HG03060 (cell line): ENCODE results near the gene TSHZ2.

Experiments used
- ATAC-seq: cut with Tn5 transposase; IDR thresholded peaks from one replicate; pipeline ENCODE4 v1.9.1; 2021; ENCODE audit warnings: low read depth, moderate number of reproducible peaks; ENCODE audit not compliant: unreplicated experiment

Gene TSHZ2

GRCh38 chr20:53263554-53264438 lies 291.6 kb downstream of the TSHZ2 start:
- ATAC-seq, result no peak

GRCh38 chr20:53264604-53265003 lies 292.4 kb downstream of the TSHZ2 start:
- ATAC-seq, result no peak

- no peak for ATAC-seq
Measured at GRCh38 chr20:53265304-53265875, 293.2 kb downstream of the TSHZ2 start.

GRCh38 chr20:53269380-53269779 lies 297.2 kb downstream of the TSHZ2 start:
- no peak for ATAC-seq

GRCh38 chr20:53270792-53271375 lies 298.7 kb downstream of the TSHZ2 start:
- ATAC-seq, result no peak

GRCh38 chr20:53274365-53274764 lies 302.2 kb downstream of the TSHZ2 start:
- no peak for ATAC-seq

GRCh38 chr20:53274807-53275206 lies 302.6 kb downstream of the TSHZ2 start:
- no peak for ATAC-seq

GRCh38 chr20:53276143-53276542 lies 304.0 kb downstream of the TSHZ2 start:
- ATAC-seq, result no peak

- ATAC-seq, result no peak
Measured at GRCh38 chr20:53278555-53278954, 306.4 kb downstream of the TSHZ2 start.

- ATAC-seq, result no peak
Measured at GRCh38 chr20:53279735-53280134, 307.6 kb downstream of the TSHZ2 start.

- no peak for ATAC-seq
Measured at GRCh38 chr20:53281557-53282117, 309.5 kb downstream of the TSHZ2 start.

- no peak for ATAC-seq
Measured at GRCh38 chr20:53282217-53282955, 310.2 kb downstream of the TSHZ2 start.

GRCh38 chr20:53283011-53283410 lies 310.9 kb downstream of the TSHZ2 start:
- ATAC-seq, result no peak

- ATAC-seq, result no peak
Measured at GRCh38 chr20:53283597-53283996, 311.4 kb downstream of the TSHZ2 start.

GRCh38 chr20:53284256-53284655 lies 312.1 kb downstream of the TSHZ2 start:
- no peak for ATAC-seq

- no peak for ATAC-seq
Measured at GRCh38 chr20:53284696-53285095, 312.5 kb downstream of the TSHZ2 start.

GRCh38 chr20:53287357-53288042 lies 315.3 kb downstream of the TSHZ2 start:
- ATAC-seq, result no peak

GRCh38 chr20:53291548-53291947 lies 319.4 kb downstream of the TSHZ2 start:
- no peak for ATAC-seq

GRCh38 chr20:53292347-53292746 lies 320.2 kb downstream of the TSHZ2 start:
- ATAC-seq, result no peak

GRCh38 chr20:53294804-53295203 lies 322.6 kb downstream of the TSHZ2 start:
- ATAC-seq, result no peak
